Measurements from ENCODE around the gene SH2D3C.

- TF ChIP-seq CTCF (IDR thresholded peaks at IDR 0.05; ENCODE audit: low read length) (no peak), EZH2 (IDR thresholded peaks at IDR 0.05; ENCODE audit: borderline replicate concordance, low read length) (no peak)
These were observed 14.1 kb upstream of the SH2D3C start for GRCh38 chr9:127792417-127793031.

Measured in OCI-LY1 (cell line).